HepG2 (cell line): Measurements from ENCODE around the gene APRT. TPM values are rescaled to one million over a fixed set of nuclear protein-coding genes. Genes with fewer than 3 reads are reported as not detected.

Experiments
- ATF7-NPFF ChIP-seq: sonication (generic); formaldehyde crosslinking; IDR thresholded peaks from 2 replicates; pipeline ENCODE4 v1.8.1; 2023; ENCODE audit warnings: mild to moderate bottlenecking, low read depth, missing genetic modification reagents, moderate library complexity
- ATM ChIP-seq: fragments of 450-650 bp; IDR thresholded peaks from 2 replicates; pipeline ENCODE4 v1.7.1; 2017; ENCODE audit warnings: mild to moderate bottlenecking, borderline replicate concordance
- CSRNP2 ChIP-seq: sonication (generic); formaldehyde crosslinking; conservative IDR thresholded peaks from 2 replicates; pipeline ENCODE4 v1.8.0; 2022; ENCODE audit warnings: low read depth, missing genetic modification reagents
- EZH2 ChIP-seq: conservative IDR thresholded peaks from 2 replicates; pipeline ENCODE4 v1.6.1; 2012; ENCODE audit warnings: mild to moderate bottlenecking, low read depth, low read length, moderate library complexity
- FIP1L1 ChIP-seq: fragments of 200-400 bp; formaldehyde crosslinking; IDR thresholded peaks from 2 replicates; pipeline ENCODE4 v1.6.1; 2018; ENCODE audit warnings: low read depth, mild to moderate bottlenecking, low read length, moderate library complexity, borderline replicate concordance; ENCODE audit not compliant: insufficient read depth
- MED8 ChIP-seq: sonication (generic); formaldehyde crosslinking; IDR thresholded peaks from 2 replicates; pipeline ENCODE4 v1.8.1; 2023; ENCODE audit warnings: mild to moderate bottlenecking, missing genetic modification reagents; ENCODE audit not compliant: insufficient replicate concordance
- MLX ChIP-seq: IDR thresholded peaks from 2 replicates; pipeline ENCODE4 v1.6.1; 2016
- MTA1 ChIP-seq: sonication (generic); formaldehyde crosslinking; IDR thresholded peaks from 2 replicates; pipeline ENCODE4 v1.4.0; 2020; ENCODE audit warnings: missing genetic modification reagents, mild to moderate bottlenecking, borderline replicate concordance
- POLR2A ChIP-seq, 2 experiments: IDR thresholded peaks; 2 replicates each; pipeline ENCODE4 v1.6.1; 2011; ENCODE audit warnings: low read depth in 2 of 2, low read length in 2 of 2, mild to moderate bottlenecking in 1 of 2, moderate library complexity in 1 of 2; ENCODE audit not compliant: insufficient read depth in 1 of 2
- RORA ChIP-seq: sonication (generic); formaldehyde crosslinking; IDR thresholded peaks from 2 replicates; pipeline ENCODE4 v1.5.0; 2020; ENCODE audit warnings: mild to moderate bottlenecking, missing genetic modification reagents, moderate library complexity
- TAF15 ChIP-seq: fragments of 200-400 bp; formaldehyde crosslinking; IDR thresholded peaks from one replicate; pipeline ENCODE4 v1.6.1; 2018; ENCODE audit warnings: mild to moderate bottlenecking, low read depth, low read length; ENCODE audit not compliant: poor library complexity, severe bottlenecking
- ZFP36 ChIP-seq: fragments of 150-350 bp; IDR thresholded peaks from 2 replicates; pipeline ENCODE4 v1.6.1; 2018; ENCODE audit warnings: borderline replicate concordance, low read length, low read depth; ENCODE audit not compliant: partially characterized antibody
- ZNF331 ChIP-seq: sonication (generic); formaldehyde crosslinking; IDR thresholded peaks from 2 replicates; pipeline ENCODE4 v1.4.0; 2020; ENCODE audit warnings: missing genetic modification reagents
- ZNF382 ChIP-seq: sonication (generic); formaldehyde crosslinking; IDR thresholded peaks from 2 replicates; pipeline ENCODE4 v1.5.0; 2020; ENCODE audit warnings: missing genetic modification reagents, mild to moderate bottlenecking, borderline replicate concordance
- ZNF709 ChIP-seq: sonication (generic); formaldehyde crosslinking; IDR thresholded peaks from 2 replicates; pipeline ENCODE4 v1.5.0; 2020; ENCODE audit warnings: mild to moderate bottlenecking, missing genetic modification reagents
- ZNF773 ChIP-seq: sonication (generic); formaldehyde crosslinking; IDR thresholded peaks from 2 replicates; pipeline ENCODE4 v1.4.0; 2020; ENCODE audit warnings: missing genetic modification reagents, borderline replicate concordance
- polyA plus RNA-seq, 8 experiments: library from polyadenylated mRNA; depleted of rRNA in 3 of 8; stranded (reverse) in 7 of 8; unstranded in 1 of 8; fragments of >200 nt; fragmentation: Illumina TruSeq in 4 of 8; extraction: Trizol in 4 of 8; gene quantifications; 2 replicates each; pipeline versions ENCODE4 v1.2.1 to v1.2.3, GENCODE V29; 2011 to 2016; ENCODE audit warnings: low read depth in 4 of 8, missing spikeins in 1 of 8, mixed read lengths in 1 of 8; ENCODE audit not compliant: insufficient read depth in 1 of 8
- total RNA-seq, 5 experiments: library from RNA; depleted of rRNA; stranded (reverse); fragments of >200 nt; fragmentation: Illumina TruSeq; extraction: Trizol; gene quantifications; 2 replicates each; pipeline ENCODE4 v1.2.3, GENCODE V29; 2016; ENCODE audit warnings: low read depth in 1 of 5
- TF ChIP-seq, protein P1 (sequence below): sonication (generic); formaldehyde crosslinking; IDR thresholded peaks from 2 replicates; pipeline ENCODE4 v1.4.0; 2020; ENCODE audit warnings: mild to moderate bottlenecking, missing genetic modification reagents
- TF ChIP-seq, protein P2 (sequence below): fragments of 450-650 bp; IDR thresholded peaks from 2 replicates; pipeline ENCODE4 v1.6.1; 2017; ENCODE audit warnings: mild to moderate bottlenecking
- TF ChIP-seq, protein P3 (sequence below): sonication (generic); formaldehyde crosslinking; IDR thresholded peaks from 2 replicates; pipeline ENCODE4 v1.4.0; 2020; ENCODE audit warnings: missing genetic modification reagents

Gene APRT
- total and polyA plus RNA-seq, 2 of the 13 experiments (the other 11 are each of a cell fraction or from before 2014, with no cell fraction given): 155 to 242 TPM

- TF ChIP-seq, protein P1, sequence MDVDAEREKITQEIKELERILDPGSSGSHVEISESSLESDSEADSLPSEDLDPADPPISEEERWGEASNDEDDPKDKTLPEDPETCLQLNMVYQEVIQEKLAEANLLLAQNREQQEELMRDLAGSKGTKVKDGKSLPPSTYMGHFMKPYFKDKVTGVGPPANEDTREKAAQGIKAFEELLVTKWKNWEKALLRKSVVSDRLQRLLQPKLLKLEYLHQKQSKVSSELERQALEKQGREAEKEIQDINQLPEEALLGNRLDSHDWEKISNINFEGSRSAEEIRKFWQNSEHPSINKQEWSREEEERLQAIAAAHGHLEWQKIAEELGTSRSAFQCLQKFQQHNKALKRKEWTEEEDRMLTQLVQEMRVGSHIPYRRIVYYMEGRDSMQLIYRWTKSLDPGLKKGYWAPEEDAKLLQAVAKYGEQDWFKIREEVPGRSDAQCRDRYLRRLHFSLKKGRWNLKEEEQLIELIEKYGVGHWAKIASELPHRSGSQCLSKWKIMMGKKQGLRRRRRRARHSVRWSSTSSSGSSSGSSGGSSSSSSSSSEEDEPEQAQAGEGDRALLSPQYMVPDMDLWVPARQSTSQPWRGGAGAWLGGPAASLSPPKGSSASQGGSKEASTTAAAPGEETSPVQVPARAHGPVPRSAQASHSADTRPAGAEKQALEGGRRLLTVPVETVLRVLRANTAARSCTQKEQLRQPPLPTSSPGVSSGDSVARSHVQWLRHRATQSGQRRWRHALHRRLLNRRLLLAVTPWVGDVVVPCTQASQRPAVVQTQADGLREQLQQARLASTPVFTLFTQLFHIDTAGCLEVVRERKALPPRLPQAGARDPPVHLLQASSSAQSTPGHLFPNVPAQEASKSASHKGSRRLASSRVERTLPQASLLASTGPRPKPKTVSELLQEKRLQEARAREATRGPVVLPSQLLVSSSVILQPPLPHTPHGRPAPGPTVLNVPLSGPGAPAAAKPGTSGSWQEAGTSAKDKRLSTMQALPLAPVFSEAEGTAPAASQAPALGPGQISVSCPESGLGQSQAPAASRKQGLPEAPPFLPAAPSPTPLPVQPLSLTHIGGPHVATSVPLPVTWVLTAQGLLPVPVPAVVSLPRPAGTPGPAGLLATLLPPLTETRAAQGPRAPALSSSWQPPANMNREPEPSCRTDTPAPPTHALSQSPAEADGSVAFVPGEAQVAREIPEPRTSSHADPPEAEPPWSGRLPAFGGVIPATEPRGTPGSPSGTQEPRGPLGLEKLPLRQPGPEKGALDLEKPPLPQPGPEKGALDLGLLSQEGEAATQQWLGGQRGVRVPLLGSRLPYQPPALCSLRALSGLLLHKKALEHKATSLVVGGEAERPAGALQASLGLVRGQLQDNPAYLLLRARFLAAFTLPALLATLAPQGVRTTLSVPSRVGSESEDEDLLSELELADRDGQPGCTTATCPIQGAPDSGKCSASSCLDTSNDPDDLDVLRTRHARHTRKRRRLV: no peak
- no peak for TF ChIP-seq FIP1L1
- TF ChIP-seq, protein P2, sequence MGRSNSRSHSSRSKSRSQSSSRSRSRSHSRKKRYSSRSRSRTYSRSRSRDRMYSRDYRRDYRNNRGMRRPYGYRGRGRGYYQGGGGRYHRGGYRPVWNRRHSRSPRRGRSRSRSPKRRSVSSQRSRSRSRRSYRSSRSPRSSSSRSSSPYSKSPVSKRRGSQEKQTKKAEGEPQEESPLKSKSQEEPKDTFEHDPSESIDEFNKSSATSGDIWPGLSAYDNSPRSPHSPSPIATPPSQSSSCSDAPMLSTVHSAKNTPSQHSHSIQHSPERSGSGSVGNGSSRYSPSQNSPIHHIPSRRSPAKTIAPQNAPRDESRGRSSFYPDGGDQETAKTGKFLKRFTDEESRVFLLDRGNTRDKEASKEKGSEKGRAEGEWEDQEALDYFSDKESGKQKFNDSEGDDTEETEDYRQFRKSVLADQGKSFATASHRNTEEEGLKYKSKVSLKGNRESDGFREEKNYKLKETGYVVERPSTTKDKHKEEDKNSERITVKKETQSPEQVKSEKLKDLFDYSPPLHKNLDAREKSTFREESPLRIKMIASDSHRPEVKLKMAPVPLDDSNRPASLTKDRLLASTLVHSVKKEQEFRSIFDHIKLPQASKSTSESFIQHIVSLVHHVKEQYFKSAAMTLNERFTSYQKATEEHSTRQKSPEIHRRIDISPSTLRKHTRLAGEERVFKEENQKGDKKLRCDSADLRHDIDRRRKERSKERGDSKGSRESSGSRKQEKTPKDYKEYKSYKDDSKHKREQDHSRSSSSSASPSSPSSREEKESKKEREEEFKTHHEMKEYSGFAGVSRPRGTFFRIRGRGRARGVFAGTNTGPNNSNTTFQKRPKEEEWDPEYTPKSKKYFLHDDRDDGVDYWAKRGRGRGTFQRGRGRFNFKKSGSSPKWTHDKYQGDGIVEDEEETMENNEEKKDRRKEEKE: no peak
- no peak for TF ChIP-seq ZNF382 (CRISPR knock-in tag)
- TF ChIP-seq ZNF709 (CRISPR knock-in tag): no peak
- no peak for TF ChIP-seq POLR2A (IDR thresholded peaks at IDR 0.05; ENCODE audit: insufficient read depth in 1 of 2, low read depth in 2 of 2, low read length in 2 of 2)
- no peak for TF ChIP-seq MED8 (CRISPR knock-in tag)
- no peak for TF ChIP-seq ZNF331
- no peak for TF ChIP-seq MLX (CRISPR knock-in tag)
- TF ChIP-seq CSRNP2 (CRISPR knock-in tag): no peak
- no peak for TF ChIP-seq MTA1 (CRISPR knock-in tag)
- TF ChIP-seq ZFP36: no peak
- no peak for TF ChIP-seq EZH2
- TF ChIP-seq TAF15: no peak
- TF ChIP-seq ATM: no peak
- no peak for TF ChIP-seq ATF7-NPFF (CRISPR knock-in tag)
- no peak for TF ChIP-seq RORA (CRISPR knock-in tag)
- TF ChIP-seq, protein P3, sequence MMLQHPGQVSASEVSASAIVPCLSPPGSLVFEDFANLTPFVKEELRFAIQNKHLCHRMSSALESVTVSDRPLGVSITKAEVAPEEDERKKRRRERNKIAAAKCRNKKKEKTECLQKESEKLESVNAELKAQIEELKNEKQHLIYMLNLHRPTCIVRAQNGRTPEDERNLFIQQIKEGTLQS (CRISPR knock-in tag): no peak
- TF ChIP-seq ZNF773 (CRISPR knock-in tag): no peak
Measured at GRCh38 chr16:88787579-88788314, 24.0 kb downstream of the APRT start (continued).
